H9 (cell line): ENCODE measurements around the gene EID2. TPM values are rescaled to one million over a fixed set of nuclear protein-coding genes. Genes with fewer than 3 reads are reported as not detected.
A peak's percentile ranks its signal among the peaks of the same experiment; 100 is the strongest.

Experiments
- DNase-seq: peaks from one replicate; pipeline ENCODE4 v3.0.0-alpha.2; 2017
- H2AFZ ChIP-seq: one replicate; pipeline ENCODE4 v1.6.1; 2013; ENCODE audit warnings: mild to moderate bottlenecking, low read length, control low read depth, moderate library complexity
- H2AK5ac ChIP-seq: 2 replicates; pipeline ENCODE4 v1.6.1; 2013; ENCODE audit warnings: low read length, control low read depth, mixed read lengths; ENCODE audit not compliant: insufficient read length
- H2BK120ac ChIP-seq: one replicate; pipeline ENCODE4 v1.6.1; 2013; ENCODE audit warnings: low read depth, mild to moderate bottlenecking, low read length, control low read depth, inconsistent platforms; ENCODE audit not compliant: poor library complexity, severe bottlenecking
- H2BK12ac ChIP-seq: 2 replicates; pipeline ENCODE4 v1.6.1; 2013; ENCODE audit warnings: low read length, control low read depth, mixed read lengths, low read depth; ENCODE audit not compliant: insufficient read length
- H2BK15ac ChIP-seq: 2 replicates; pipeline ENCODE4 v1.6.1; 2013; ENCODE audit warnings: low read depth, low read length, control low read depth
- H2BK20ac ChIP-seq: one replicate; pipeline ENCODE4 v1.6.1; 2013; ENCODE audit warnings: low read depth, mild to moderate bottlenecking, low read length, control low read depth, inconsistent platforms; ENCODE audit not compliant: poor library complexity, severe bottlenecking
- H2BK5ac ChIP-seq: 2 replicates; pipeline ENCODE4 v1.6.1; 2013; ENCODE audit warnings: low read length, control low read depth, mixed read lengths; ENCODE audit not compliant: insufficient read length
- H3K14ac ChIP-seq: 2 replicates; pipeline ENCODE4 v1.6.1; 2013; ENCODE audit warnings: low read length, control low read depth; ENCODE audit not compliant: insufficient read depth
- H3K18ac ChIP-seq: 2 replicates; pipeline ENCODE4 v1.6.1; 2013; ENCODE audit warnings: low read depth, mild to moderate bottlenecking, mixed read lengths, low read length, control low read depth; ENCODE audit not compliant: insufficient read length
- H3K23ac ChIP-seq: 2 replicates; pipeline ENCODE4 v1.6.1; 2013; ENCODE audit warnings: low read length, control low read depth, mixed read lengths, low read depth; ENCODE audit not compliant: insufficient read length
- H3K23me2 ChIP-seq: 2 replicates; pipeline ENCODE4 v1.6.1; 2013; ENCODE audit warnings: low read depth, mild to moderate bottlenecking, mixed read lengths, low read length, control low read depth; ENCODE audit not compliant: insufficient read length, poor library complexity, severe bottlenecking
- H3K27ac ChIP-seq: 2 replicates; pipeline ENCODE4 v1.5.1; 2013; ENCODE audit warnings: low read length, control low read depth, mixed read lengths, low read depth; ENCODE audit not compliant: insufficient read length
- H3K27me3 ChIP-seq: 2 replicates; pipeline ENCODE4 v1.6.1; 2013; ENCODE audit warnings: low read length, control low read depth, inconsistent platforms; ENCODE audit not compliant: insufficient read depth
- H3K4ac ChIP-seq: 2 replicates; pipeline ENCODE4 v1.6.1; 2013; ENCODE audit warnings: low read depth, mild to moderate bottlenecking, control low read depth, inconsistent platforms, low read length, moderate library complexity
- H3K4me1 ChIP-seq: 2 replicates; pipeline ENCODE4 v1.6.1; 2013; ENCODE audit warnings: low read length, control low read depth, inconsistent platforms; ENCODE audit not compliant: insufficient read depth
- H3K4me2 ChIP-seq: 2 replicates; pipeline ENCODE4 v1.6.1; 2013; ENCODE audit warnings: low read length, control low read depth, mixed read lengths; ENCODE audit not compliant: insufficient read length, insufficient read depth
- H3K56ac ChIP-seq: 2 replicates; pipeline ENCODE4 v1.6.1; 2013; ENCODE audit warnings: low read depth, mild to moderate bottlenecking, mixed read lengths, low read length, control low read depth; ENCODE audit not compliant: insufficient read length
- H3K79me1 ChIP-seq: 2 replicates; pipeline ENCODE4 v1.6.1; 2013; ENCODE audit warnings: low read depth, mild to moderate bottlenecking, moderate library complexity, low read length, control low read depth, inconsistent platforms; ENCODE audit not compliant: insufficient read depth, poor library complexity, severe bottlenecking
- H3K79me2 ChIP-seq: 2 replicates; pipeline ENCODE4 v1.6.1; 2013; ENCODE audit warnings: low read length, control low read depth, inconsistent platforms; ENCODE audit not compliant: insufficient read depth
- H3K9ac ChIP-seq: 2 replicates; pipeline ENCODE4 v1.6.1; 2013; ENCODE audit warnings: low read length, control low read depth, mixed read lengths; ENCODE audit not compliant: insufficient read length; ENCODE audit errors: extremely low read depth
- H3K9me3 ChIP-seq: one replicate; pipeline ENCODE4 v1.6.1; 2013; ENCODE audit warnings: low read depth, low read length, inconsistent platforms; ENCODE audit not compliant: control insufficient read depth
- H3T11ph ChIP-seq: one replicate; pipeline ENCODE4 v1.6.1; 2013; ENCODE audit warnings: mild to moderate bottlenecking, low read length, control low read depth, inconsistent platforms
- H4K20me1 ChIP-seq: one replicate; pipeline ENCODE4 v1.6.1; 2013; ENCODE audit not compliant: control insufficient read depth, insufficient read length, insufficient read depth
- H4K5ac ChIP-seq: 2 replicates; pipeline ENCODE4 v1.6.1; 2013; ENCODE audit warnings: low read depth, mild to moderate bottlenecking, mixed read lengths, low read length, control low read depth; ENCODE audit not compliant: insufficient read length
- H4K8ac ChIP-seq: replicated peaks from 2 replicates; pipeline ENCODE4 v1.6.1; 2013; ENCODE audit warnings: low read length, control low read depth, mixed read lengths, low read depth; ENCODE audit not compliant: insufficient read length
- H4K91ac ChIP-seq: 2 replicates; pipeline ENCODE4 v1.6.1; 2013; ENCODE audit warnings: low read depth, mild to moderate bottlenecking, moderate library complexity, mixed read lengths, low read length, control low read depth; ENCODE audit not compliant: insufficient read length
- H3K27ac Mint-ChIP-seq, 3 experiments: 2 replicates in 2 of 3; 3 replicates in 1 of 3; pipeline ENCODE4 v1.8.0; 2020 to 2021; ENCODE audit warnings: mixed read lengths in 3 of 3, mild to moderate bottlenecking in 1 of 3, moderate library complexity in 1 of 3
- H3K27me3 Mint-ChIP-seq: 2 replicates; pipeline ENCODE4 v1.8.0; 2021; ENCODE audit warnings: low read depth, mild to moderate bottlenecking, moderate library complexity, mixed read lengths
- H3K36me3 Mint-ChIP-seq, 3 experiments: 2 replicates in 2 of 3; 3 replicates in 1 of 3; pipeline ENCODE4 v1.8.0; 2020 to 2021; ENCODE audit warnings: low read depth in 3 of 3, mixed read lengths in 3 of 3; ENCODE audit not compliant: insufficient read depth in 1 of 3
- H3K4me1 Mint-ChIP-seq, 2 experiments: 2 replicates each; pipeline ENCODE4 v1.8.0; 2020; ENCODE audit warnings: mixed read lengths in 2 of 2
- H3K4me3 Mint-ChIP-seq, 2 experiments: 2 replicates in 1 of 2; 3 replicates in 1 of 2; pipeline ENCODE4 v1.8.0; 2020 to 2021; ENCODE audit warnings: mild to moderate bottlenecking in 2 of 2, mixed read lengths in 2 of 2, moderate library complexity in 1 of 2
- H3K9me3 Mint-ChIP-seq, 2 experiments: 2 replicates in 1 of 2; 3 replicates in 1 of 2; pipeline ENCODE4 v1.8.0; 2020; ENCODE audit warnings: mild to moderate bottlenecking in 2 of 2, mixed read lengths in 2 of 2, moderate library complexity in 1 of 2
- CTCF ChIP-seq: fragments of 200-600 bp; sonication (generic); conservative IDR thresholded peaks from 3 replicates; pipeline ENCODE4 v1.8.0; 2021; ENCODE audit warnings: antibody characterized with exemption, mild to moderate bottlenecking
- WGBS: extraction: QIAGEN DNeasy Blood & Tissue Kit; methylation state at CpG from one replicate; pipeline ENCODE4 v1.1.7; 2013; ENCODE audit warnings: missing lambda C conversion rate, low lambda C conversion rate, mixed read lengths; ENCODE audit not compliant: insufficient read length; ENCODE audit errors: extremely low coverage; 5-methylcytosine and 5-hydroxymethylcytosine counted together
- total RNA-seq: library from RNA; stranded (reverse); gene quantifications from 2 replicates; pipeline ENCODE4 v1.2.1, GENCODE V29; 2021

EID2 gene
- total RNA-seq, 1 experiment from 2014 or later, result 18.8 TPM

GRCh38 chr19:39497996-39498797, 41.8 kb downstream of the EID2 start:
- Histone ChIP-seq H3K9me3 (no peaks in the 10 kb centered on the region), H3K23me2 (peaks cover 10% of the 10 kb centered on the region), H3T11ph (no peak overlapping the region), H2BK5ac (no peak overlapping the region), H4K20me1 (no peaks in the 10 kb centered on the region), H3K14ac (no peak overlapping the region), H3K56ac (no peak overlapping the region), H4K91ac (no peak overlapping the region), H3K27ac (no peak overlapping the region), H3K18ac (no peak overlapping the region), H3K9ac (no peak overlapping the region), H3K79me2 (no peaks in the 10 kb centered on the region), H3K27me3 (peaks cover 8% of the 10 kb centered on the region; the same call in 1 of the 2 replicates), H2BK15ac (no peak overlapping the region), H4K5ac (no peak overlapping the region), H2BK120ac (no peak overlapping the region), H3K4ac (no peak overlapping the region), H2BK20ac (no peak overlapping the region), H3K79me1 (no peaks in the 10 kb centered on the region), H2BK12ac (no peak overlapping the region), H3K23ac (no peak overlapping the region), H3K4me2 (peak overlapping the region; percentile 91), H3K4me1 (no peaks in the 10 kb centered on the region), H2AK5ac (no peak overlapping the region), H4K8ac (no peak overlapping the region), H2AFZ (no peak overlapping the region)
- peak; percentile 47; the same call in 2 of the 3 replicates for TF ChIP-seq CTCF
- H3K27ac Mint-ChIP-seq, result peak overlapping the region in 1 of 3 experiments; percentile 8; a peak in 3 of 7 replicates
- H3K4me1 Mint-ChIP-seq, result peaks cover 9 to 20% of the 10 kb centered on the region in 2 experiments
- peaks cover 66% of the 10 kb centered on the region for H3K27me3 Mint-ChIP-seq
- DNase-seq, result peak; percentile 95
- no CpG with 5 or more reads among the region's 40 CpGs for WGBS
- peak overlapping the region; percentile 45 to 84 for H3K4me3 Mint-ChIP-seq
- H3K36me3 Mint-ChIP-seq, result peaks cover 0 to 10% (median 0%) of the 10 kb centered on the region in 3 experiments; a peak in 3 of 7 replicates
- H3K9me3 Mint-ChIP-seq, result peaks cover 2 to 7% of the 10 kb centered on the region in 2 experiments
